ENCODE data around the gene CIDEB.

Gene CIDEB

DNA sequence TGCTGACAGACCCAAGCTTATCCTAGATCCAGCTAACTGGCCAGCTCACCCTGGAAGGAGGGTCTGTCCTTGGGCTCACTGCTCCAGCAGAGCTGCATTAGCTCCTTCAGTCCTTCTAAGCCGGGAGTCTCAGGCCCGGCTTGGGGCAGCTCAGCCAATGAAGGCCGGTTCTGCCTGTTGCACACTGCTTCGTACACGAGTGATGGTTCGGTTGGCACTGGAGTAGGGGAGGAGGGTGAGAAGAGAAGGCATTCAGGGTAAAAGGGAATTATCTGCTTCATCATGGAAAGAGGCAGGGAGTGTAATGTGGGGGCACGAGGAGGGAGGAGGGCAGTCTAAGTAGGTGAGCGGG is 30.0 kb upstream of the CIDEB start:
- TF ChIP-seq, protein P1, sequence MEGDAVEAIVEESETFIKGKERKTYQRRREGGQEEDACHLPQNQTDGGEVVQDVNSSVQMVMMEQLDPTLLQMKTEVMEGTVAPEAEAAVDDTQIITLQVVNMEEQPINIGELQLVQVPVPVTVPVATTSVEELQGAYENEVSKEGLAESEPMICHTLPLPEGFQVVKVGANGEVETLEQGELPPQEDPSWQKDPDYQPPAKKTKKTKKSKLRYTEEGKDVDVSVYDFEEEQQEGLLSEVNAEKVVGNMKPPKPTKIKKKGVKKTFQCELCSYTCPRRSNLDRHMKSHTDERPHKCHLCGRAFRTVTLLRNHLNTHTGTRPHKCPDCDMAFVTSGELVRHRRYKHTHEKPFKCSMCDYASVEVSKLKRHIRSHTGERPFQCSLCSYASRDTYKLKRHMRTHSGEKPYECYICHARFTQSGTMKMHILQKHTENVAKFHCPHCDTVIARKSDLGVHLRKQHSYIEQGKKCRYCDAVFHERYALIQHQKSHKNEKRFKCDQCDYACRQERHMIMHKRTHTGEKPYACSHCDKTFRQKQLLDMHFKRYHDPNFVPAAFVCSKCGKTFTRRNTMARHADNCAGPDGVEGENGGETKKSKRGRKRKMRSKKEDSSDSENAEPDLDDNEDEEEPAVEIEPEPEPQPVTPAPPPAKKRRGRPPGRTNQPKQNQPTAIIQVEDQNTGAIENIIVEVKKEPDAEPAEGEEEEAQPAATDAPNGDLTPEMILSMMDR (IDR thresholded peaks at IDR 0.05; ENCODE audit: low read depth, low read length): no peak
- H3K4me3 ChIP-seq (ENCODE audit: low read depth, low read length): no peak overlapping the region

DNA sequence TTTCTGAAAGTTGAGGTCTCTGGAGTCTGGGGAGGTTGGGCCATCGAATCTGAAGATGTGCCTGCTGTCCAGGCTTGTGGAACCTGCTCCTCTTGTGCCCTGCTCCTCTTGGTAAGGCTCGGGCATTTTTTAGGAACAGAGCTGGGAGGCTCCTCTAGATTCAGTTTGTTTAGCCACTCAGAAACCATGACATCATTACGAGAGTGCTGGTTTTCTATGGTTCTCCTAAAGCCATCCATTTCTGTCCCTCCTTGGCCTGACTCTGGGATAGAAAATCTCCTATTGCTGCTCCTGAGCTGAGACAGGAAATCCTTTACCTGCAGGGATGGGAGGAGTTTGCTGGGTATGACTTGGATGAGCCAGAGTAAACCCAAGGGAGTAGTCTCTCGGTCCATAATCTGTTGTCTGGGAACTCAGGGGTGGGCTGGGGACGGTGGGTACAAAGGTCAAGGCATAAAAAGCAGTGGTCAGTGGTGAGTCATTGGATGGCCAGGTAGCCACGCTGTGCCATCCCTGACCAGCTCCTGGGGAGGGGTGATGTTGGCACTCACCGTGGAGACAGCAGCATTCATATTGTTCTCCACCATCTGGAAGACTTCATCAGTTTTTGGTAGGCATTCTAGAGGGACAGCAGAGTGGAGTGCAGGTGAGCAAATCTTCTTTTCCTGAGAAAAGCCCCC is 29.5 kb upstream of the CIDEB start:
- no peak overlapping the region for H3K4me3 ChIP-seq (ENCODE audit: low read depth, low read length)
- TF ChIP-seq, protein P1 (IDR thresholded peaks at IDR 0.05; ENCODE audit: low read depth, low read length): no peak

DNA sequence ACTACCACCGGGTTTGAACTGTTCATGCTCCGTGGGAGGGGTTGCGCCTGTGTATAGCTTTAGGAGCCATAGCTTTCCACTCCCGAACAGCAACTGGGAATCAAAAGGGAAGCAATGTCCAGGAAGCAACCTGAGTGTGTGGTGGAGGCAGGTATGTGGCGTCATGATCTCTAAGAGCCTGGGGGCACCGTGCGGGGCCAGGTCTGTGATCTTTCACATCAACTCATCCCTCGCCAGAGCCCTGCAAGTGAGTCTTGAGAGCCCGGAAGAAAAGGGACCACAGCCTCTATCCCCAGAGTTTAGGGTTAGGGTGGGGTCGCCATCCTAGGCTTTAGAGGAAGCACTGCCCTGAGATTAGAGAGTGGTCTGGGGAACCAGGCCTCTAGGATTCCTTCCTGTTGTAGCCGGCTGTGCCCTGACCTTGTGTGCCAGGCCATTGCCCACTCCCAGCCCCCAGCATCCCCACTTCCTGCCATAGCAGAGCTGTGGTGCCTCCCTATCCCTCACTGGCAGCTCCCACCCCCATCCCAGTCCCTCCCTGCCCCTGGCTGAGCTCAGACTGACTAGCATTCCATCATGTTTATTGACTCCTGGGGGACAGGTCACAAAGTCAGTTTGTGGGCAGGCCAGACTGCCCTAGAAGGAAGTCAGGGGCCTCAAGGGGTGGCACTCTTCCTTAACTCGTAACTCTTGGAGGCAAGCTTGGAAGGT is 27.8 kb upstream of the CIDEB start:
- TF ChIP-seq, protein P1 (IDR thresholded peaks at IDR 0.05; ENCODE audit: low read depth, low read length): no peak
- no peak overlapping the region for H3K4me3 ChIP-seq (ENCODE audit: low read depth, low read length)

DNA sequence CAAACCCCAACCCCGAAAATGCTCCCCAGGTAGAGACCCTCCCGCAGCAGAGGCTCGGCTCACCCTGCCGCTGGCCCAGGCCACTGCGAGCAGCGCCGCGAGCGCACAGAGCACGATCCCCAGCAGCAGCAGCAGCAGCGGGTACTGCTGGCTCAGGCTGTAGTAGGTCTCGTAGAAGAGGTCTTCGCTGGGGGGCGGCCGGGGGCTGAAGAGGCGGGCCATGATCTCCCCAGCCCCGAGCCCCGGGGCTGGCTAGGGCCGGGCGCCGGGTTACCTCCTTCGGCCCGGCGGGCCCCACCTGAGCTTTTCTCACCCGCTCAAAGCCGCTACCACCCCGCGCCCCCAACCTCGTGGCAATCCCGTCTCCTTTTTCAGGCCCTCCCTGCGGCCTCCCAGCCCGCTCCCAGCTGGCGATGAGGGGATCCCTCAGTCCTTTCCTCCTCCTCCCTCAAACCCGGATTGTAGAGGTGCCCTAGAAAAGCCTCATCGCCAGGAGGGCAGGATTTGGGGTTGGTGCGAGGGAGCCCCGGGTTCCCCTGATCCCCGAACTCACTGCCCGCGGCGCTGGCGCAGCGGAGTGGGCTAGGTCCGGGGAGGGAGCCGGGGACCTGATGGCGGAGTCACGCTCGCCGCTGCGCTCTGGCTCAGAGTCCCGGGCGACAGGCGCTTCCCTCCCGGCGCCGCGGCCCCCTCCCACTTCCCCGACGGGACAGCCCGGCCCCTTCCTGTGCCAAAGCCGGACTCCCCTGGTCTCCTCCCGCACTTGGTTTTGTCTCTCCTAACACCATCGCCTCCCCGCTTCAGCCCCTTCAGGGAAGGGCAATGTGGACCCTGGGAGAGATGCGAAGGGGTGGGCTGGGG is 26.9 kb upstream of the CIDEB start, which contains the start of gene ADCY4:
ADCY4 (minus strand) TSS at position 641 of the 861 bp plus-strand sequence; CDS start at position 222, 419 bp downstream.
- H3K4me3 ChIP-seq (ENCODE audit: low read depth, low read length): peak within 1 kb of the TSS; percentile 48
- TF ChIP-seq, protein P1 (IDR thresholded peaks at IDR 0.05; ENCODE audit: low read depth, low read length): no peak

DNA sequence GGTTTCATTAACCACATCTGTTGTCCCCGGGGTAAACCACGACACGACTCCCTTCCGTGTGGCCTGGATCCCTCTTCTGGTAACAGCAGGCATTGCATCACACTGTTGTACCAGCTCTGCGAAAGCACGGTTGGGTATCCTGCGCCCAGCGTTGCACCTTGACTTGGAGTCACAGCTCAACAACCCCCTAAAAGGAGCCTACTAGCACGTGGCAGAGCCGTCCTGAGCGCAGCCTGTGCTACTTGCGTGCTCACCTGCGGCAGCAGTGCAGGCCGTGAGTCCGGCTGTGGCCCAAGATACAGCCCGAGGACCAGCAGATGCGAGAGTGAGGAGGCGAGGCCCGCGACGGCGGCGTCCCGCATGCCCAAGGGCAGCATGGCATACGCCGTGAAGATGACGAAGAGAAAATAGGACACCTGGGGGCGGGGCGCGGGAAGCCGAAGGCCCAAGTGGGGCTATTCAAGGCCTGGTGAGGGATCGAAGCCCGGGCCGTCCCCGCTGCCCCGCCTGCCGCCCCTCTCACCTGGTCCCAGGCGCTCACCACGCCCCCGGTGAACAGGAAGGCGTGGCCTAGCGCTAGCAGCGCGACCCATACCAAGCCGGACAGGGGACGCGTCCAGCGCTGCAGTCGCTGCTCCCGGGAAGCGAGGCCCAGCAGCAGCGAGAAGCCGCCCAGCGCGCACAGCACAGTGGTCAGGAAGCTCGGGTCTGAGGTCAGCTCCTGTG is 24.7 kb upstream of the CIDEB start:
- H3K4me3 ChIP-seq (ENCODE audit: low read depth, low read length): no peak overlapping the region

DNA sequence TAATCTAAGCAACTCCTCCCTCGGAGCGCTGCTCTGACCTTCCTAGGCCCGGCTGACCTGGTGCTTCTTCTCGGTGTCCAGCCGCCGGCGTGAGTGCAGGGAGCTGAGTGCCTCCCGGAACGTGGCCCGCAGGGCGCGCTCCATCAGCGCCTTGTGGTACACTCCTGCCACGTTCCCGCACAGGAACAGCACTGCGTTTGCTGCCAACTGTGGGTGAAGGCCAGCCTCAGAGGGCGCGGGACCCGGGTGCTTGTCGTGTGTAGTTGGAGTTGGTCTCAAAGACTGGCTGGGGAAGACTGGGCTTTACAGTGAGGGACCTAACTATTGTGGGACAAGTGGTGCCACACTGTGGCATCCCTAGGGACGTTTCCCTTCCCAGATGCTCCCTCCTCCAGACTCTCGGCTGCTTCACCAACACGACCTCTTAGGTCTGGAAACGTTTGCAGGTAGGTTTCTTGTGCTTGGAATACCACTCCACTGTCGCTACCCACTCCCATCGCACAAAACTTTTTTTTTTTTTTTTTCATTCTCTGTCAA is 24.0 kb upstream of the CIDEB start:
- H3K4me3 ChIP-seq (ENCODE audit: low read depth, low read length): no peak overlapping the region

More for the DNA sequence above, 24.7 kb upstream of the CIDEB start:
- TF ChIP-seq, protein P1 (IDR thresholded peaks at IDR 0.05; ENCODE audit: low read depth, low read length): peak; percentile 89

More for the DNA sequence above, 24.0 kb upstream of the CIDEB start:
- TF ChIP-seq, protein P1 (IDR thresholded peaks at IDR 0.05; ENCODE audit: low read depth, low read length): no peak
